Suprapubic skin (tissue), 4 donors: ENCODE results near the gene COPS7B.
"Not testable (repeated sequence)": the region's sequence is repeated elsewhere in the genome, so short reads cannot be mapped to it uniquely, and the experiment has no call there.

Experiments used
- CTCF ChIP-seq, 2 donors: fragments of 200-600 bp in 1 of 2; fragments of 450-650 bp in 1 of 2; sonication (generic) in 1 of 2; IDR thresholded peaks; one replicate each; pipeline ENCODE4 v1.5.1; 2016 to 2019; ENCODE audit warnings: antibody characterized with exemption in 2 of 2, mild to moderate bottlenecking in 1 of 2, moderate library complexity in 1 of 2
- POLR2A ChIP-seq, 2 donors: fragments of 450-650 bp; IDR thresholded peaks; one replicate each; pipeline ENCODE4 v1.6.1; 2017; ENCODE audit warnings: antibody characterized with exemption in 2 of 2, mild to moderate bottlenecking in 2 of 2, moderate library complexity in 2 of 2
- POLR2AphosphoS5 ChIP-seq, 3 donors: sonication (generic); formaldehyde crosslinking; IDR thresholded peaks; one replicate each; pipeline ENCODE4 v1.6.1; 2017; ENCODE audit warnings: antibody characterized with exemption in 3 of 3

- TF ChIP-seq CTCF, POLR2AphosphoS5, POLR2A (IDR thresholded peaks at IDR 0.05): not testable (repeated sequence)
Observed at GRCh38 chr2:231748153-231748896, 37.9 kb upstream of the COPS7B start.
